HEK293T (cell line): ENCODE data around the gene ATP2B2.

Experiments
- ARNT ChIP-seq: fragments of 450-650 bp; IDR thresholded peaks from 2 replicates; pipeline ENCODE4 v1.6.1; 2017; ENCODE audit warnings: mild to moderate bottlenecking
- CTBP1 ChIP-seq: fragments of 450-650 bp; IDR thresholded peaks from 2 replicates; pipeline ENCODE4 v1.6.1; 2016; ENCODE audit warnings: borderline replicate concordance
- ELF4 ChIP-seq: fragments of 450-650 bp; IDR thresholded peaks from 2 replicates; pipeline ENCODE4 v1.6.1; 2017; ENCODE audit warnings: antibody characterized with exemption
- FOXA1 ChIP-seq: fragments of 450-650 bp; IDR thresholded peaks from 2 replicates; pipeline ENCODE4 v1.6.1; 2016; ENCODE audit warnings: mild to moderate bottlenecking
- FOXK2 ChIP-seq: fragments of 450-650 bp; IDR thresholded peaks from 2 replicates; pipeline ENCODE4 v1.6.1; 2016; ENCODE audit warnings: mild to moderate bottlenecking
- FOXM1 ChIP-seq: fragments of 450-650 bp; IDR thresholded peaks from 2 replicates; pipeline ENCODE4 v1.6.1; 2017; ENCODE audit warnings: mild to moderate bottlenecking, borderline replicate concordance
- HDGF ChIP-seq: fragments of 450-650 bp; IDR thresholded peaks from 2 replicates; pipeline ENCODE4 v1.6.1; 2017; ENCODE audit warnings: antibody characterized with exemption, borderline replicate concordance
- L3MBTL2 ChIP-seq: fragments of 450-650 bp; conservative IDR thresholded peaks from 2 replicates; pipeline ENCODE4 v1.6.1; 2016; ENCODE audit warnings: mild to moderate bottlenecking
- NFRKB ChIP-seq: fragments of 450-650 bp; IDR thresholded peaks from 2 replicates; pipeline ENCODE4 v1.6.1; 2016; ENCODE audit warnings: mild to moderate bottlenecking, moderate library complexity
- PKNOX1 ChIP-seq: fragments of 450-650 bp; IDR thresholded peaks from 2 replicates; pipeline ENCODE4 v1.6.1; 2016
- SP1 ChIP-seq: fragments of 450-650 bp; IDR thresholded peaks from 2 replicates; pipeline ENCODE4 v1.6.1; 2017
- SUZ12 ChIP-seq: fragments of 450-650 bp; IDR thresholded peaks from 2 replicates; pipeline ENCODE4 v1.6.1; 2016; ENCODE audit warnings: mild to moderate bottlenecking
- TARDBP ChIP-seq: fragments of 450-650 bp; IDR thresholded peaks from 2 replicates; pipeline ENCODE4 v1.6.1; 2016
- ZNF384 ChIP-seq: fragments of 450-650 bp; IDR thresholded peaks from 2 replicates; pipeline ENCODE4 v1.6.1; 2016

GRCh38 chr3:10529809-10530208, 24.4 kb upstream of the ATP2B2 start:
- no peak for TF ChIP-seq HDGF
- no peak for TF ChIP-seq FOXM1
- no peak for TF ChIP-seq CTBP1
- TF ChIP-seq SP1 = no peak
- TF ChIP-seq SUZ12 = no peak
- no peak for TF ChIP-seq FOXK2
- no peak for TF ChIP-seq FOXA1
- no peak for TF ChIP-seq ELF4
- TF ChIP-seq NFRKB = no peak
- no peak for TF ChIP-seq TARDBP
- no peak for TF ChIP-seq PKNOX1
- no peak for TF ChIP-seq ARNT
- TF ChIP-seq ZNF384 = no peak
- TF ChIP-seq L3MBTL2 = no peak
